Measurements from ENCODE around the gene NTSR1.

NTSR1 gene

DNA sequence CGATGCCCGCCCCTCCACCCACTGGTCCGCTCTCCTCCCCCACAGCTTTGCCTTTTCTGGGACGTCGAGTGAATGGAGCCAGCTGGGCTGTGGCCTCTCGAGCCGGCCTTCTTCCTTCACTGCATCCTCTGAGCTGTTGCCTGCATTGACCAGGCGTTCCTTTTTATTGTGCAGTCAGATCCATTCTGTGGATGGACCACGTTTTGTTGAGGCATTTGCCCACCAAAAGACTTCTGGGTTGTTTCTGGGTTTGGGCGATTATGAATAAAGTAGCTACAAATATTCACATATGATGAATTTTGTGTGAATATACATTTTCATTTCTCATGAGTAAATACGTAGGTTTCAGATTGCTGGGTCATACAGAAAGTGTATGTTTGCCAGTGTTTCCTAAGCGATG is 9.9 kb downstream of the NTSR1 start:
- H3K27ac Mint-ChIP-seq = no peak overlapping the region
- peaks cover 22% of the 10 kb centered on the region for H3K9me3 Mint-ChIP-seq
- peaks cover 6% of the 10 kb centered on the region for H3K36me3 Mint-ChIP-seq
- H3K4me1 Mint-ChIP-seq = peaks cover 10% of the 10 kb centered on the region
- no peak overlapping the region for H3K4me3 Mint-ChIP-seq
- H3K27me3 Mint-ChIP-seq = peaks cover 62% of the 10 kb centered on the region
- ATAC-seq = no peak

DNA sequence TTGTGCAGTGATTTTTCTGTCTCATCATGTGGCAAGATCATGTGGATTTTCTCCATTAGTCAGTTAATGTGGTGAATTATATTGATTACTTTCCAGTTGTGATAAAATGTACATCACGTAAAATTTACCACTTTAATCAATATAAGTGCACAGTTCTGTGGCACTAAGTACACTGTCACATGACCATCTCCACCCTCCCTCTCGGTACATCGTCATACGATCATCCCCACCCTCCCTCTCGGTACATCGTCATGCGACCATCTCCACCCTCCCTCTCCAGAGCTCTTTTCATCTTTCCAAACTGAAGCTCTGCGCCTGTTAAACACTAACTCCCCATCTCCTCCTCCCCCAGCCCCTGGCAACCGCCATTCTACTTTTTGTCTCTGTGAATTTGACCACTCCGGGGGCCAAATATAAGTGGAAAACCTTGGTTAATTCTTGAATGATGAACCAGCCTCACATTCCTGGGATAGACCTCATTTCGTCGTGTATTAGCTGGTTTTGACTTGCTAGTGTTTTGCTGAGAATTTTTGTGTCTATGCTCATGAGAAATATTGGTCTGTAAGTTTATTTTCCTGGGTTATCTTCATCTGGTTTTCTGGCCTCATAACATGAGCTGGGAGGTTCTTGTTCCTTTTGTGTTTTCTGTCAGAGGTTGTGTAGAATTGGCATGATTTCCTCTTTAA is 10.8 kb downstream of the NTSR1 start:
- H3K36me3 Mint-ChIP-seq = peaks cover 6% of the 10 kb centered on the region
- H3K27me3 Mint-ChIP-seq = peaks cover 61% of the 10 kb centered on the region
- peaks cover 10% of the 10 kb centered on the region for H3K4me1 Mint-ChIP-seq
- no peak for ATAC-seq
- H3K4me3 Mint-ChIP-seq = no peak overlapping the region
- H3K27ac Mint-ChIP-seq = no peak overlapping the region
- H3K9me3 Mint-ChIP-seq = peaks cover 19% of the 10 kb centered on the region

DNA sequence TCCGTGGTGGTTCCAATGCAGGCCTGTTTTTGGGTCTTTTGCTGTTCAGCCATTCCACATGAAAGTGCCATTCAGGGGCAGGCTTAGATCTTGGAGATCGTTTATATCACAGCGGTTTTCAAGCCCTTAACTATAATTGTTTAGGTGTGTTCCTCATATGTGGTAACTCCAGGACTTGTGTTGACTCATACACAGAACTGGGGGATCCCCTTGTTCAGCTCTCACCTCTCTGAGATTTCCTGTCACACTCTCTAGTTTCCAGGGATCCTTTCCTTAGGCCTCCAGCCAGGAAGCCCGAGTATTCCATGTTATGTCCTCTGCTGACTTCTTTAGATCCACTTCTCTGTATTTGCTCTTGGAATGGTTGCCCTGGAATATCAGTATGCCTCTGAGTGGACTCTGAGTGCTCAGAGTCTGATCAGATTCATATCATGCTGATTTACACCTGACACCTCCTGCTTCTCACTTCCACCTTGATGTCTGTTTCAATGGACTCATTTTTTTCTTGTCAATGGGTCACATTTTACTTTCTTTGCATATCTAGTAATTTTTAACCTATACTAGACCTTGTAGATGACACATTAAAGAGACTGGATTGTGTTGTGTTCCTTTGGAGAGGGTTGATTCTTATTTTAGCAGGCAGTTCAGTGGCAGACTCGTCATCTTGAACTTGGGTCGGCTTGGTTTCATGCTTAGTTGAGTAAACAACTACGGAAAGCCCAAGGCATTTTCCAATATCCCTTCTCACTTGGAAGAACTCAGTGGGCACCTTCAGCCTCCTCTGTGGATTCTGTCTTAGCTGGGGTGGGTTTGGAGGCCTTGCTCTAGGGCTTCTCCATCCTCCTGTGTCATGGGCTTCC is 13.1 kb downstream of the NTSR1 start:
- ATAC-seq = no peak
- H3K27ac Mint-ChIP-seq = no peak overlapping the region
- H3K9me3 Mint-ChIP-seq = peaks cover 19% of the 10 kb centered on the region
- H3K4me3 Mint-ChIP-seq = no peak overlapping the region
- H3K36me3 Mint-ChIP-seq = peaks cover 6% of the 10 kb centered on the region
- H3K4me1 Mint-ChIP-seq = no peaks in the 10 kb centered on the region
- H3K27me3 Mint-ChIP-seq = peaks cover 61% of the 10 kb centered on the region

DNA sequence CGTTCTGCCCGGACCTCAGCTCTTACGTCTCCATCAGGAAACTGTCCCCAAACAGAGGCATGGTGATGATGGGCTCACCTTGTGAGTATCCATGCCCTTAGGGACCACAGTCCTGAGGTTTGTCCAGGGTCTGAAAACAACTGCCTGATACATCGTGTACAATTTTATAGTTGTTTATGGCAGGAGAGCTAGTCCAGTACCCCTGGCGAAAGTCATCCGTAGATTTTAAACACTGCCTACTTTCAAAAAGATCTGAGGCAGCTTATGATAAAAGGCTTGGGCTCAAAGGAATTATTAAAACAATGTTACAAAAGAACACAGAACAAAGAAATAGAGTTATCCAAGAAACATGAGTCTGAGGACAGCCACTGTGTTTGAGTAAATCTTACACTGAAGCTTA is 14.0 kb downstream of the NTSR1 start:
- Mint-ChIP-seq H3K27ac (no peak overlapping the region), H3K4me3 (no peak overlapping the region), H3K9me3 (peaks cover 19% of the 10 kb centered on the region), H3K4me1 (no peaks in the 10 kb centered on the region), H3K36me3 (peaks cover 6% of the 10 kb centered on the region), H3K27me3 (peaks cover 61% of the 10 kb centered on the region)
- no peak for ATAC-seq

DNA sequence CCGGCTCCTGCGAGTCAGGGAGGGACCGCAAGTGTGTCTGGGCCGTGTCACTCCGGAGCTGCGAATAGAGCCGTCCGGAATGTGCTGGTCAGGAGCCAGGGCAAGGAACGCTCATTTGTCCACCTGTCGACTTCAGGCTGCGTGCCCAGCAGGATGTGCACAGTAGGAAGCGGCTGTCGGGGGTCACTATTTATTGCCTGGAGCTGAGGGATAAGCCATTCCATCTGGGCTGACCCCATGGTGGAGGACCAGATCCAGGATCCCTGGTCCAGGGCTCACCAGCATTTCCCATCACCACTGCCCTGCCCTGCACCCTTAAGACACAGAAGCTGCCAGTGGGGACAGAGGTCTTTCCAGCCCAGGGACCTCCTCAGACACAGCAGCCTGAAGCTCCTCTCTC is 14.7 kb downstream of the NTSR1 start:
- Mint-ChIP-seq H3K36me3 (peaks cover 6% of the 10 kb centered on the region), H3K27ac (no peak overlapping the region), H3K4me3 (no peak overlapping the region), H3K9me3 (peaks cover 19% of the 10 kb centered on the region), H3K4me1 (peaks cover 5% of the 10 kb centered on the region), H3K27me3 (peaks cover 63% of the 10 kb centered on the region)
- no peak for ATAC-seq

DNA sequence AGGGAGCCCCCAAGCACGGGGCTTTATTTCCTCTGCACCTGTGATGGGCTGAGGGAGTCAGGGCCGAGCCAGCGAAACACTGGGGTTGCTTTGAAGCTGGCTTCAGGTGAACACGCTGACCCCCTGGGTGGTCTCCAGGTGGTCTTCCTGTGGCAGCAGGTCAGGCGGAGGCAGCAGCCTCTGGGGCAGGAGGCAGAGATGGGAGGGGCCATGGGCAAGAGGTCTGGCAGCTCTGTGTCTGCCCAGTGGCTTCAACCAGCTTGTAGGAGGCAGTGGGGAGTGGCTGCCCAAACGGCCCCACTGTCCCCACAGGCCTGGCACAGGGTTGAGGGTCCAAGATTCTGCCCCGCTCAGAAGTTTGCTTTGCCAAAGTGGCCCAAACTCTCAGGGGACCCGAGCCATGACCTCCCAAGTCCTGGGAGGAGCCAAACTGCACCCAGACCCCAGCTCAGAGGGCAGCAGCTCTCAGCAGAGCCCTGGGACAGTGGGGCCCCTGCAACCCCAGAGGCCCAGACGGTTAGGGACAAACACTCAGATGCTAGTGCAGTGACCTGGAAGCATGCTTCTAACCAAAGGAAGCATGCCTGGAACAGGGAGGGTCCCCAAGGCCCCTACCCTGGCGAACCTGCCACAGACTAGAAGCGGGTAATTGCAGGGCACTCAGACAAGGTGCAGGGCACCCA is 15.3 kb downstream of the NTSR1 start:
- ATAC-seq = no peak
- Mint-ChIP-seq H3K27ac (no peak overlapping the region), H3K27me3 (peaks cover 67% of the 10 kb centered on the region), H3K9me3 (peaks cover 19% of the 10 kb centered on the region), H3K36me3 (peaks cover 6% of the 10 kb centered on the region), H3K4me3 (no peak overlapping the region), H3K4me1 (peaks cover 6% of the 10 kb centered on the region)

DNA sequence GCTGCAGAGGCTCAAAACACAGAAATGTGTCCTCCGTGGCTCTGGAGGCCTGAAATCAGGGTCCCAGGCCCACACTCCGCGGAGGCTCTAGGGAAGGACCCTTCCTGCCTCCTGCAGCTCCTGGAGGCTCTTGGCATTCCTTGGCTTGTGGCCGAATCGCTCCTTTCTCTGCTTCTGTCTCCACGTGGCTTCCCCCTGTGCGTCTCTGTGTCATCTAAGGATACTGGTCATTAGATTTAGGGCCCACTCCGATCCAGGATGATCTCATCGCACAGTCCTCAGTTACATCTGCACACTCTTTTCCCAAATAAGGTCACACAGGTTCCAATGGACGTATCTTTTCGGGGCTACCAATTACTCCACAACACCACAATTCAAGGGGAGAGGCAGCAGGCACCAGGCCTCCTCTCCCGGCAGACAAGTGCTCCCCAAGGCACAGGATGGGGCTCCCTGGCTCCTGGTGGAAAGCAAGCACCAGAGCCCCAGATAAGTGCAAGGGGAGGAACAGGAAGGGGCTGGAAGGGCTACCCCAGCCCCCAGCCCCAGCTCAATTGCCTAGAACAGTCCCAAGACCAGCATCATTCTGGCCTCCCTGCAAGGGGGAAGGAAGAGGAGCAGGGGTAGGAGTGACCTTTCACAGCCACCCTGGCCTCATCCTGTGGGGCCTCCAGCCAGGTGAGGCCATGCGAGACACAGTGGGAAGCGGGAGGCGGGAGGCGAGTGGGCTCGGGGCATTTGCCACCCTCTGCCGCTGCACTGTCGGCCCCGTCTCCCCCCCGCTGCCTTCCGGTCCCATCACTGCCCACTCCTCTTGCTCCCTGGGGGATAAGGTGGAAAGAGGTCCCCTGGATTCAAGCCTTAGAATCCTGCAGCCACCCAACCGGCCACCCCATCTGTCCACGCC is 16.3 kb downstream of the NTSR1 start:
- Mint-ChIP-seq H3K36me3 (no peaks in the 10 kb centered on the region), H3K9me3 (peaks cover 12% of the 10 kb centered on the region), H3K27ac (no peak overlapping the region), H3K27me3 (peaks cover 67% of the 10 kb centered on the region), H3K4me1 (peaks cover 6% of the 10 kb centered on the region), H3K4me3 (no peak overlapping the region)
- no peak for ATAC-seq

DNA sequence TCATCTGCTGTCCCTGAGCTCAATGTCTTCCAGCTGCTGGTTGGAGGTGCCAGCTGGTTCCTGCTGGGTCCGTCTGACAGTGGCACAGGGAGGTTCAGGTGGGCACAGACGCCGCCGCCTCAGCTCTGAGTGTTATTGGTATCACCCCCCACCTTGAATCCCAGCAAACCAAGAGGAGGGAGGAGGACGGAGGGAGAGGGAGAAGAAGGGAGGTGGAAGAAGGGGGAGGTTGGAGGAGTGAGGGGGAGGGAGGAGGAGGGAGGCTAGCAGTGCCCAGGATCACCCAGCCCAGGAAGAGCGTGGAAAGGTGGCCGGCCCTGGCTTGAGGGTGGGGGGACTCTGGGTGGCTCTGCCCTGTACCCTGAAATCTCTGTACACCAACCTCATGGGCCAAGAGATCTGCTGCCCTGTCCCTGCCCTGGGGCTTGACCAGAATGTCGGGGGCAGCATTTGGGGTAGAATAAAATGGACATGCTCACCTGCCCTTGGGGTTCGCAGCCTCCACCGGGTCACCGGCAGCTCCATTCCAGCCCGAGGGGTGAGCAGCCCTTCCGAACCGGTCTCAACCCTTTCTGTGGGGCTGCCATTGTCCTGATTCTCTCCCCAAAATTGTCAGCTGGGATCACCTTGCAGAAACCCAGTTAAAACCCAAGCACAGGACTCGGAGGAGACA is 17.1 kb downstream of the NTSR1 start:
- Mint-ChIP-seq H3K4me1 (peaks cover 6% of the 10 kb centered on the region), H3K27ac (no peak overlapping the region), H3K4me3 (no peak overlapping the region), H3K27me3 (peaks cover 71% of the 10 kb centered on the region), H3K9me3 (peaks cover 13% of the 10 kb centered on the region), H3K36me3 (no peaks in the 10 kb centered on the region)
- no peak for ATAC-seq

DNA sequence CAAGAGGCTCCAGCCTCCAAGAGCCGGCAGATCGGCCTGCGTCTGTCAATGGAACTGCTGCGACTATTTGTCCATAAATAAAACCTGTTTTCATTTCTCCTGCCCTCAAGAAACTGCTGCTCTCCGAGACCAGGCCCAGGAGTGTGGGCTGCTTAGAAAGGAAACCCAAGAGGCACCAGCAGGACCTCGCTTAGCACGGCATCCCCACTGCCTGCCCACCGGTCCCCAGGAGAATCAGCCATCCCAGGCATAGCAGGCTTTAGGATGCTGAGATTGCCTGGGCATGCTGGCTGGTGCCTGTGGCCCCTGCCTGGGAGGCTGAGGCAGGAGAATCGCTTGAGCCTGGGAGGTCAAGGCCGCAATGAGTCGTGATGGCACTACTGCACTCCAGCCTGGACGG is 17.6 kb downstream of the NTSR1 start:
- peaks cover 15% of the 10 kb centered on the region for H3K9me3 Mint-ChIP-seq
- H3K4me1 Mint-ChIP-seq = peaks cover 6% of the 10 kb centered on the region
- H3K4me3 Mint-ChIP-seq = no peak overlapping the region
- ATAC-seq = no peak
- no peak overlapping the region for H3K27ac Mint-ChIP-seq
- no peaks in the 10 kb centered on the region for H3K36me3 Mint-ChIP-seq
- peaks cover 77% of the 10 kb centered on the region for H3K27me3 Mint-ChIP-seq

DNA sequence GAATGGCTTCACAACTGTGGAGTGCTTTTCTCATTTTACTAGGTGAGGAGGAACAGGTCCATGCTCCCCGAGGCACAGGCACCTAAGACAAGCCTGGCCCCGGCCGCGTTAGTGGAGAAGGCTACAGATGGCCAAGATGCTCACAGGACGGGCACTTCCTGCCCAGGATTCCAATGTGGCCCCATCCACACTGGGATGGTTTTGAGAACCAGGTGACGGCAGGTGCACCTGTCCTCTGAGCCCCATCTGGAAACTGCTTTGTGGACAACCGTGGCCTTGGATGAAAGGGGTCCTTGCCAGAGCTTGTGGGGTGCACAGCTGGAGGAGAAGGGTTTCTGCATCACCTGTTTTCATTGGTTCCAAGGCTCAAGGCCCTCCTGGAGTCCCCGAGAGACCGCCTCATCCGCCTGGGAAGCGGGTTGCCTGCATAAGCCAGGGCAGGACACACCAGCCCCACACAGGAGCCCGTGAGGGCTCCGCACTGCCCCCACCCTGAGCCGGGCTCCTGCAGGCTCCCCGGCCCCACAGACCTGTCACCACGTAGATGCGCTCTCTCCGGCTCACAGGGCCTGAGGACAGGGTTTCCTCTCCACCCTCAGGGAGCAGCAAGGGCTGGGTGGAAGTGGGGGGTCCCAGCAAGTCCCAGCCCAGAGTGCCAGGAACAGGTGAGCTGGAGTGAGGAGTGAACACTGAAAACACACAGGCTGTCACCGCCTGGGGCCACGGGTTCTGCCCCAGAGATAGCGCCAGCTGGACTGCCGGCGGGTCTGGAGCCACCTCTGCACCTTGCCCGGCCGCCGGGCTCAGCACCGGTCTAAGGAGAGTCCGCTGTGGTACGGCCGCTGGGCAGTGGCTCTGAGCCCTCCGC is 18.3 kb downstream of the NTSR1 start:
- peaks cover 76% of the 10 kb centered on the region for H3K27me3 Mint-ChIP-seq
- H3K27ac Mint-ChIP-seq = no peak overlapping the region

DNA sequence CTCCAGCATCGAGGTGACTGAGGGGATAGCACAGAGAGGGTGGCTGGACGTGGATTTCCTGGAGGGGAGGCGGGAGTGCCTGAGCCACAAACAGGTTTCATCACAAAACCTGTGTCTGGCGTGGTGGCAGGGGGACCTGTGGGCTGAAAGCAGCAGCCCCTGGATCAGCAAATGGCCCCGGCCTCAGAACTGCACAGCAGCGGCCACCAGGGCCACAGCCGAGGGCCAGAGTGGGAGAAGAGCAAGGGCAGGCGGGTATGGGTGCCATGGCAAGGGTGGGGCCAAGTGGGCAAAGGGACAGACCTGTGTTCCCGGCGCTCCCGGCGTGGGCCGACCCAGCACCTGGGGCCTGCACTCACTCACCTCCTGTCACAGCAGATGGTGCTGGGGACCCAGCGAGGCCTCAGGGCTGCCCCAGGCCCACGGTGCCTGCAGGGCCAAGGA is 19.0 kb downstream of the NTSR1 start:
- no peak overlapping the region for H3K4me3 Mint-ChIP-seq
- H3K36me3 Mint-ChIP-seq = no peaks in the 10 kb centered on the region
- H3K27ac Mint-ChIP-seq = no peak overlapping the region
- H3K4me1 Mint-ChIP-seq = peaks cover 6% of the 10 kb centered on the region
- H3K27me3 Mint-ChIP-seq = peaks cover 69% of the 10 kb centered on the region
- ATAC-seq = peak; percentile 9
- H3K9me3 Mint-ChIP-seq = peaks cover 3% of the 10 kb centered on the region

More for the DNA sequence above, 18.3 kb downstream of the NTSR1 start:
- H3K4me1 Mint-ChIP-seq = peaks cover 6% of the 10 kb centered on the region
- no peaks in the 10 kb centered on the region for H3K36me3 Mint-ChIP-seq
- H3K4me3 Mint-ChIP-seq = no peak overlapping the region
- no peak for ATAC-seq
- peaks cover 8% of the 10 kb centered on the region for H3K9me3 Mint-ChIP-seq

DNA sequence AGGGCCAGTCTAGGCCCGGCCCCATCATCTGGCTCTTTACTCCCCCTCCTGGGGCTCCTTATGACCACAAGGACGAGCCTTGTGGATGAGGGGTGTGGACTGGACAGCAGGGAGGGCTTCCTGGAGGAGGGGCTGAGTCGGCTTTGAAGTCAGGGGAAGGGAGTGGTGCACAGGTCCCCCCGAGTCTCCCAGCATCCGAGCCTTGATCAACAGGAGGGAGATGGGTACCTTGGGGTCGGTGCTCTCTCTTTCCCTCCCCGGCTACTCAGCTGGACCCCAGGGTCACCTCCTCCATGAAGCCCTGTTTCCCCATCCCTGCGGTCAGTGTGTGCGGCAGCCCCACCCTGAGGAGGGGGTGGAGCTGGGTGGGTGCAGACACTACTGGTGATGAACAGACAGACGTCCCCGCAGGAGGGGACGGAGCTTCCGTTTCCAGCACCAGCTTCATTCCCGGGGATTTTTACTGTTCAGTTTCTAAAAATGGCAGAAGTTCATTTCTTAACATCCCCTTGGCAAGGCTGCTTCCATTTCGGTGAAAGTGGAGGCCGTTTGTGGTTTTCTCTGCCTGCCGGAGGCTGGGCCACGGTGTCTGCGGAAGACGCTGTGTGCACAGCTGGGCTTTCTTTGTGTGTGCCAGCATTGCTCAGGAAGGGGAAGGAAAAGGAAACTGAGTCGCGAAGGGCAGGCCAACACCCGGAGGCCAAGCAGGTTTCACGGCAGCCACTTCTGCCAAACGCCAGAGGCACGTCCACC is 19.6 kb downstream of the NTSR1 start:
- peaks cover 6% of the 10 kb centered on the region for H3K4me1 Mint-ChIP-seq
- H3K27ac Mint-ChIP-seq = no peak overlapping the region
- no peak overlapping the region for H3K4me3 Mint-ChIP-seq
- H3K36me3 Mint-ChIP-seq = no peaks in the 10 kb centered on the region
- H3K27me3 Mint-ChIP-seq = peaks cover 70% of the 10 kb centered on the region
- peaks cover 3% of the 10 kb centered on the region for H3K9me3 Mint-ChIP-seq
- no peak for ATAC-seq

DNA sequence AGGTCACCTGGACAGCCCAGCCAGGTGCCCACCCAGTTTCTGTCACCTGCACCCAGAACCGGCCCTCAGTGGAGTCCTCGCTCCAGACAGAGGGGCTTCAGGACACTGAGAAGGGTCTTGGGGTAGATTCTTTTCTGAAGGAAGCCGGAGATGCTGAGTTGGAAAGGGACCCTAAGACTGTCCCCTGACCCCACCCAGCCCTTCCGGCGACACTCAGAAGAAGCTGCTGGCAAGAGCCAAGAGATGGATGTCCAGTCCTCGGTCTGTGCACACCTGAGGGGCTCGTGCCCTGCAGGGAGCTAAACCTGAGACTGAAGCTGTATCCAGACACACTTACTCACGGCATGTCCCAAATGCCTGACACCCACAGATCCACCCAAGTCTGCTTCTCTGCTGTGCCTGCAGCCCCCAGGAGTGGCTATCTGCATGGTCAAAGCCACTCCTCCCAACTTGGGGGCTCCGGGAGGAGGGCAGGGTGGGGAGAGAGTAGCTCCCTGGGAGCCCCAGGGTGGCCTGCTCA is 20.2 kb downstream of the NTSR1 start:
- no peak for ATAC-seq
- Mint-ChIP-seq H3K27me3 (peaks cover 70% of the 10 kb centered on the region), H3K27ac (no peak overlapping the region), H3K36me3 (no peaks in the 10 kb centered on the region), H3K9me3 (peaks cover 3% of the 10 kb centered on the region), H3K4me3 (no peak overlapping the region), H3K4me1 (peaks cover 6% of the 10 kb centered on the region)
